ENCODE data around the gene AHNAK2. TPM values are rescaled to one million over a fixed set of nuclear protein-coding genes. Genes with fewer than 3 reads are reported as not detected.

The AHNAK2 gene
- total and polyA plus RNA-seq, 2 donors from 2014 or later, result 1.1 to 72.0 TPM

DNA sequence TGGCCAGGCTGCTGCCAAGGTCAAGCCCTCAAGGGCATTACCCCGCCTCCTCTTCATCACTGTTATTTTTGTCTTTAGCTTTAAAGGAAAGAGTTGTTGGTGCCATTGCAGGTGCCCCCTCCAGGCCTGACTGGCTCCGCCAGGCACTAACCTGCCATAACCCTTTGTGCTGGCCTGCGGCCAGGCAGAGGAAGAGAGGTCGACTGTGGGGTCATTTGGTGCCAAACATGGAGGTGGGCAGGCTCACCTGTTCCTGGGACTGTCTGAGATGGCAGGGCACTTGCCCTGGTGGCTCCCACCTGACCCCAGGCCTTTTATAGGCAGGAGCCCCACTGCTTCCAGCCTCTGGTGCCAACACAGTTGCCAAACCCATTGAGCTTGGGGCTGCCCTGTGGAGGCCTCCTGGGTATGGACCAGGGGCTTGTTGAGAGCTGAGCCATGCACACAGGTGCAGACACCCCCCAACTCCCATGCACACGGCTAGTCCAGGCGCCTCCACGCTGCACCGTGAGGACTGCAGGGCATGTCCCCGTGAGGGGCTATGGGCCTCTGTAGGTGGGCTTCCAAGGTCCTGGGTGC lies 82.9 kb downstream of the AHNAK2 start:
- Histone ChIP-seq H3K9me3 (ENCODE audit: control insufficient read depth in 2 of 3, insufficient read depth in 1 of 3, low read length in 3 of 3) (no peaks in the 10 kb centered on the region), H3K4me1 (ENCODE audit: control insufficient read depth in 2 of 3, insufficient read depth in 2 of 3, low read depth in 1 of 3, low read length in 3 of 3) (peaks cover 0 to 18% (median 6%) of the 10 kb centered on the region in 3 donors), H3K4me3 (ENCODE audit: low read length in 3 of 3) (no peak overlapping the region), H3K27me3 (ENCODE audit: control insufficient read depth, insufficient read depth, low read length) (no peaks in the 10 kb centered on the region), H3K27ac (ENCODE audit: low read depth in 2 of 2, low read length in 2 of 2) (peak overlapping the region; percentile 43 to 47), H3K9ac (ENCODE audit: low read length in 3 of 3) (no peak overlapping the region), H3K36me3 (ENCODE audit: control insufficient read depth in 2 of 3, insufficient read depth in 3 of 3, low read length in 3 of 3) (no peaks in the 10 kb centered on the region)
- intact Hi-C loops (cut with DNase I), result no loop called here
- FAIRE-seq, result no peak
- DNase-seq, result peak in 2 of 5 donors; percentile 50 to 83
- TF ChIP-seq, protein P1, sequence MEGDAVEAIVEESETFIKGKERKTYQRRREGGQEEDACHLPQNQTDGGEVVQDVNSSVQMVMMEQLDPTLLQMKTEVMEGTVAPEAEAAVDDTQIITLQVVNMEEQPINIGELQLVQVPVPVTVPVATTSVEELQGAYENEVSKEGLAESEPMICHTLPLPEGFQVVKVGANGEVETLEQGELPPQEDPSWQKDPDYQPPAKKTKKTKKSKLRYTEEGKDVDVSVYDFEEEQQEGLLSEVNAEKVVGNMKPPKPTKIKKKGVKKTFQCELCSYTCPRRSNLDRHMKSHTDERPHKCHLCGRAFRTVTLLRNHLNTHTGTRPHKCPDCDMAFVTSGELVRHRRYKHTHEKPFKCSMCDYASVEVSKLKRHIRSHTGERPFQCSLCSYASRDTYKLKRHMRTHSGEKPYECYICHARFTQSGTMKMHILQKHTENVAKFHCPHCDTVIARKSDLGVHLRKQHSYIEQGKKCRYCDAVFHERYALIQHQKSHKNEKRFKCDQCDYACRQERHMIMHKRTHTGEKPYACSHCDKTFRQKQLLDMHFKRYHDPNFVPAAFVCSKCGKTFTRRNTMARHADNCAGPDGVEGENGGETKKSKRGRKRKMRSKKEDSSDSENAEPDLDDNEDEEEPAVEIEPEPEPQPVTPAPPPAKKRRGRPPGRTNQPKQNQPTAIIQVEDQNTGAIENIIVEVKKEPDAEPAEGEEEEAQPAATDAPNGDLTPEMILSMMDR (IDR thresholded peaks at IDR 0.05; ENCODE audit: borderline replicate concordance, extremely low read depth, insufficient read depth), result peak; percentile 5

GRCh38 chr14:104894331-104895206 lies 83.6 kb downstream of the AHNAK2 start:
- peaks cover 0 to 18% (median 6%) of the 10 kb centered on the region in 3 donors for H3K4me1 ChIP-seq (ENCODE audit: control insufficient read depth in 2 of 3, insufficient read depth in 2 of 3, low read depth in 1 of 3, low read length in 3 of 3)
- no peak for FAIRE-seq
- TF ChIP-seq, protein P1 (IDR thresholded peaks at IDR 0.05; ENCODE audit: borderline replicate concordance, extremely low read depth, insufficient read depth), result no peak
- intact Hi-C loops (cut with DNase I), result no loop called here
- H3K9me3 ChIP-seq (ENCODE audit: control insufficient read depth in 2 of 3, insufficient read depth in 1 of 3, low read length in 3 of 3), result no peaks in the 10 kb centered on the region
- no peaks in the 10 kb centered on the region for H3K27me3 ChIP-seq (ENCODE audit: control insufficient read depth, insufficient read depth, low read length)
- DNase-seq, result peak in 3 of 5 donors; percentile 5 to 80 (median 50)
- no peak overlapping the region for H3K9ac ChIP-seq (ENCODE audit: low read length in 3 of 3)
- no peak overlapping the region for H3K4me3 ChIP-seq (ENCODE audit: low read length in 3 of 3)
- no peaks in the 10 kb centered on the region for H3K36me3 ChIP-seq (ENCODE audit: control insufficient read depth in 2 of 3, insufficient read depth in 3 of 3, low read length in 3 of 3)
- peak overlapping the region in 1 of 2 donors; percentile 47 for H3K27ac ChIP-seq (ENCODE audit: low read depth in 2 of 2, low read length in 2 of 2)

DNA sequence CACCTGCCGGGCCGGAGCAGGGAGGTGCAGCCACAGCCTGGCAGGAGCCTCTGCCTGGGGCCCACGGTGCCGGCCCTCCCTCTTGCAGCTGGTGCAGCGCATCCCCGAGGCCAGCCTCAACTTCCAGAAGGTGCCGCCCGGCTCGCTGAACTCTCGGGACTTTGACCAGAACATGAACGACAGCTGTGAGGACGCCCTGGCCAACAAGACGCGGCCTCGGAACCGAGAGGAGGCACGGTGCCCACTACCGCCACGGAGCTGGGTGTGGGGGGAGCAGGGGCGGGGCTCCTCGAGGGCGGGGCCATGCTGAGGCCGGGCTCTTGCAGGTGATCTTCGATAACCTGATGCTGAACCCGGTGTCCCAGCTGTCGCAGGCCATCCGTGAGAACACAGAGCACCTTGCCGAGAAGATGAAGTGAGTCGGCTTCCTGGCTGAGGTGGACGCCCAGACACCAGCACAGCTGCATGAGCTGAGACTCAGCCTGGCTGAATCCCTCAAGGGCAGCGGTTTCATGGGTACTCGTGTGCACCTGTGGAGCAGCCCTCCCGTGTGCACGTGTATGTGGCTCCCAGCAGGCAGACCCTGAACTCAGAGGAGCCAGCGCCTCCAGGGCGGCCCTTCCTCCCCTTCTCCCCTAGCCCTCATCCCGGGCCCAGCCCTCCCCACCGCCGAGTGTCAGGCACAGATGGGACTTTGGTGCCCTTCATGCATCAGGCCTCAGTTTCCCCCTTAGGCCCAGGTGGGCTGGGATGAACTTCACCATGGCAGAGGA lies 84.6 kb downstream of the AHNAK2 start:
- no peak overlapping the region for H3K4me3 ChIP-seq (ENCODE audit: low read length in 3 of 3)
- FAIRE-seq, result no peak
- H3K27me3 ChIP-seq (ENCODE audit: control insufficient read depth, insufficient read depth, low read length), result no peaks in the 10 kb centered on the region
- H3K9me3 ChIP-seq (ENCODE audit: control insufficient read depth in 2 of 3, insufficient read depth in 1 of 3, low read length in 3 of 3), result no peaks in the 10 kb centered on the region
- H3K36me3 ChIP-seq (ENCODE audit: control insufficient read depth in 2 of 3, insufficient read depth in 3 of 3, low read length in 3 of 3), result no peaks in the 10 kb centered on the region
- H3K27ac ChIP-seq (ENCODE audit: low read depth in 2 of 2, low read length in 2 of 2), result no peak overlapping the region
- TF ChIP-seq, protein P1 (IDR thresholded peaks at IDR 0.05; ENCODE audit: borderline replicate concordance, extremely low read depth, insufficient read depth), result no peak
- intact Hi-C loops (cut with DNase I), result no loop called here
- peaks cover 0 to 18% (median 6%) of the 10 kb centered on the region in 3 donors for H3K4me1 ChIP-seq (ENCODE audit: control insufficient read depth in 2 of 3, insufficient read depth in 2 of 3, low read depth in 1 of 3, low read length in 3 of 3)
- peak in 3 of 5 donors; percentile 8 to 73 (median 50) for DNase-seq
- H3K9ac ChIP-seq (ENCODE audit: low read length in 3 of 3), result no peak overlapping the region
